Esophagus squamous epithelium (tissue), 4 donors: ENCODE measurements around the gene RRM2.

Source experiments
- CTCF ChIP-seq, 6 experiments: fragments of 450-650 bp in 4 of 6; fragments of 200-600 bp in 2 of 6; sonication (generic) in 2 of 6; IDR thresholded peaks; one replicate each; pipeline ENCODE4 v1.5.1; 2016 to 2019; ENCODE audit warnings: antibody characterized with exemption in 6 of 6, mild to moderate bottlenecking in 4 of 6, moderate library complexity in 4 of 6
- POLR2A ChIP-seq, 4 donors: fragments of 450-650 bp; IDR thresholded peaks; one replicate each; pipeline ENCODE4 v1.6.1; 2017; ENCODE audit warnings: antibody characterized with exemption in 4 of 4, mild to moderate bottlenecking in 4 of 4, moderate library complexity in 3 of 4

- TF ChIP-seq POLR2A (IDR thresholded peaks at IDR 0.05) = no peak
- no peak for TF ChIP-seq CTCF (IDR thresholded peaks at IDR 0.05)
These were observed 37.8 kb downstream of the RRM2 start for GRCh38 chr2:10160203-10160955.
